Measurements from ENCODE around the gene ICE1.

DNA sequence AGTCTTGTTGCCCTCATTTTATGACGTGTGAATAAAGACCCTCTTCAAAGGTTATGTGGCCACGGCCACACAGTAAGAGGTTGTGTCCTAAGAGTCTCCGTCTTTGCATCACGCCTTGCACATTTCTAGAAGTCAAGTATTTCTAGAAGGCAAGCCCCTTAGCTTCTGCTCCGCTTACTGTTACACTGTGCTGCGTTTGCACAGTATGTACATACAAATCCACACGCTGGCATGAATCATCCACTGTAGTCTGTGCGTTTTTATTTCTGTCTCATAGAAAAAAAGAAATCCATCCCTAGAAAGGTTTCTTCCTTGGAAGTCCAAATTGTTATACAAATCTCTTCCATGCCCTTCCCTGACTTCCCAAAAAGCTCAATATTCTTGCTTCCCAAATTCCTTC, 21.4 kb upstream of the ICE1 start:
- TF ChIP-seq, protein P1, sequence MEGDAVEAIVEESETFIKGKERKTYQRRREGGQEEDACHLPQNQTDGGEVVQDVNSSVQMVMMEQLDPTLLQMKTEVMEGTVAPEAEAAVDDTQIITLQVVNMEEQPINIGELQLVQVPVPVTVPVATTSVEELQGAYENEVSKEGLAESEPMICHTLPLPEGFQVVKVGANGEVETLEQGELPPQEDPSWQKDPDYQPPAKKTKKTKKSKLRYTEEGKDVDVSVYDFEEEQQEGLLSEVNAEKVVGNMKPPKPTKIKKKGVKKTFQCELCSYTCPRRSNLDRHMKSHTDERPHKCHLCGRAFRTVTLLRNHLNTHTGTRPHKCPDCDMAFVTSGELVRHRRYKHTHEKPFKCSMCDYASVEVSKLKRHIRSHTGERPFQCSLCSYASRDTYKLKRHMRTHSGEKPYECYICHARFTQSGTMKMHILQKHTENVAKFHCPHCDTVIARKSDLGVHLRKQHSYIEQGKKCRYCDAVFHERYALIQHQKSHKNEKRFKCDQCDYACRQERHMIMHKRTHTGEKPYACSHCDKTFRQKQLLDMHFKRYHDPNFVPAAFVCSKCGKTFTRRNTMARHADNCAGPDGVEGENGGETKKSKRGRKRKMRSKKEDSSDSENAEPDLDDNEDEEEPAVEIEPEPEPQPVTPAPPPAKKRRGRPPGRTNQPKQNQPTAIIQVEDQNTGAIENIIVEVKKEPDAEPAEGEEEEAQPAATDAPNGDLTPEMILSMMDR (IDR thresholded peaks at IDR 0.05) = no peak
- no peak for TF ChIP-seq POLR2A (IDR thresholded peaks at IDR 0.05)

Measured in esophagus squamous epithelium (tissue), 4 donors.